Stimulated activated CD4-positive, alpha-beta T cell treated with anti-CD3 and anti-CD28 coated beads, Interleukin-4, amount 100 ng/mL, for 1 hour (primary cell): ENCODE data around the gene RFX6.
"Not testable (repeated sequence)": the region's sequence is repeated elsewhere in the genome, so short reads cannot be mapped to it uniquely, and the experiment has no call there.

ENCODE experiments used
- DNase-seq: peaks from one replicate; pipeline ENCODE4 v3.0.0-alpha.2; 2020

Gene RFX6

DNA sequence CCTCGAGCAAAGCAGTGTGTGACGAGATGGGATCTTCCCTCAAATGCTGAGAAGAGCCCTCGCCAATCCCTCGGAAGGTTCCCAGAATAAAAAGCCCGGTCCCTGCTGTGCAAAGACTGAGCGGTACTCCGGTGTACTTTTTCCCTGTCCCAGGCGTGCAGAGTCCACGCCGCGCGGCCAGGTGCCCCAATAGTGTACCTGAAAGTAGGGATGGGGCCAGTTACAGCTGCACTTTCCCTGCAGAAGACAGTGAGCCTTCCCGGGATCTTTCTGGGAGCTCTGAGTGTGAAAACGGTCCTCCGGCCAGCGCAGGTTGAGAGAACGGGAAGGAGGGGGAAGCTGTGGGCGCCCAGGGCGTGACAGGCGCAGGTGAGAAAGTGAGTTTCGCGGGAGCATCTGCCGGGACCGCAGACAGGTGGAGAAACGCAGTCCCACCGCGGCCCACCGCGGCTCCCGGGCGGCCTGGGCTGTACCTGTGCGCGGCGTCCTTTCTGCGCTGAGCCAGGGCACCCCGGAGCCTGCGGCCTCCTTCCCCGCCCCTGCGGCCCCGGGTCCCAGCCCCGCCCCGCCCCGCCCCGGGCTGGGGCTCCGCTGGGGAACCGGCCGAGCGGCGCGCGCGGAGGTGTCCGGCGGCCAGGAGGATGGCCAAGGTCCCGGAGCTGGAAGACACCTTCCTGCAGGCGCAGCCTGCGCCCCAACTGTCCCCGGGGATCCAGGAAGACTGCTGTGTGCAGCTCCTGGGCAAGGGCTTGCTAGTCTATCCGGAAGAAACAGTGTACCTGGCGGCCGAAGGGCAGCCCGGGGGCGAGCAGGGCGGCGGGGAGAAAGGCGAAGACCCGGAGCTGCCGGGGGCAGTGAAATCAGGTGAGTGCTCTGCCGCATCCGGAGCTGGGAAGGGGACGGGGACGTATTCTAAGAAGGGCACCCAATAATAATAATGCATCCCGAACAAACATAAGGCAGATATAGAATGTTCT is at the start of gene RFX6:
Gene RFX6 (plus strand): TSS at position 608 of the 977 bp plus-strand sequence. CDS start 34 bp downstream, at position 642.
- DNase-seq, result no peak

GRCh38 chr6:116827561-116828240 is 49.3 kb upstream of the RFX6 start:
- DNase-seq, result no peak

DNA sequence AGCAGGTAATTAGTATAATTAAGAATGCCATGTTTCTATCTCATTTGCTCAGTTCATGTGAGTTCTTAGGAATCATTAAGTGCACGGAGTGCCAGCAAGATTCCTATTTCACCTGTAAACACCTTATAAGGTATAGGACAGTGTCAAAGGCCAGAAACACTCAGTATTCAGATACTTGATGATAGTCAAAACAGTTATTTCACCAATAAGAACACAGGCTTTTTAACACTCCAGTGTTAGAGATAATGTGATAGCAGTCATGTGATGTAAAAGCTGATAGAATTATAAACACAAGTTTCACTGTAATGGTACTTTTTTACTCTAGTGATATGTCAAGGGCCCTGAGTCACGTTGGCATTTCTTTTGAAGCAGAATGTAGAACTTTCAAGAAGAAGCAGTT is 48.1 kb upstream of the RFX6 start, which contains the start of gene GPRC6A:
Gene GPRC6A (minus strand): TSS at position 101 of the 400 bp plus-strand sequence. CDS start 70 bp downstream, at position 31.
- DNase-seq, result no peak

- not testable (repeated sequence) for DNase-seq
Observed at GRCh38 chr6:116834526-116834925, 42.5 kb upstream of the RFX6 start.

- DNase-seq, result no peak
Observed at GRCh38 chr6:116836606-116837342, 40.3 kb upstream of the RFX6 start.

- no peak for DNase-seq
Observed at GRCh38 chr6:116840091-116840490, 37.0 kb upstream of the RFX6 start.

DNA sequence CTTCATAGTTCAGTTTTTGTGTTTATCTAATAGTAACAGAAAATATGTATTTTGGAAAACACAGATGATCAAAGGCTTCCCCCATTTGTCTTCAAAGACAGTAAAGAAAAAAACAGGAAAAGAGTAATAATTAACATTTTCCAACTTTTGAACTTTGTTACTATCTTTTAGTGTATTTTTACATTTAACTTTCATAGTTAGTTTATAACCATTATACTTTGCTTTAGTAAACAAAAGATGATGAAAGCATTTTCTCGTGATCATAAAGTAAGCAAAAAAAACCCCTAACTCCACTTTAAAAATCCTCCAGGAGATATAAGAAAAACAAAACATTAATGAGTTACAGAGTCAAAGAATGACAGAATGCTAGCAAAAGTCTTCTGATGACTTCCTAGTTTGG is 34.6 kb upstream of the RFX6 start:
- no peak for DNase-seq

DNA sequence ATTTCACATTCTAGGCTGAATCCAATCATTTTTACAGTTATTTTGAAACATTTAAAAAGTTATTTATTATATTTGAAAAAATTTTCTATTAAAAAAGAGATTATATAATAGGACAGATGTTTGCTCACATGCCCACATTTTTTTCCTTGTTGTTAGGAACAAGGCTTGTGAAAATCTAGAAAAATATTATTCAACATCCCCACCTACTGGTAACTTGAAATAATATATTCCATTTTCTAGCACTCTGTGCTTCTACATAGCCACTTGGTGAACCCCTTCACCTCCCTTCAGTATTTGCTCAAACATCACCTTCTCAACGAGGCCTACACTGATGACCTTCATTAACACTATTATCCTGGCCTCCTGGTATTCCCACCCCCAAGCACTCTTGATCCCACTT is 29.8 kb upstream of the RFX6 start:
- DNase-seq, result no peak

DNA sequence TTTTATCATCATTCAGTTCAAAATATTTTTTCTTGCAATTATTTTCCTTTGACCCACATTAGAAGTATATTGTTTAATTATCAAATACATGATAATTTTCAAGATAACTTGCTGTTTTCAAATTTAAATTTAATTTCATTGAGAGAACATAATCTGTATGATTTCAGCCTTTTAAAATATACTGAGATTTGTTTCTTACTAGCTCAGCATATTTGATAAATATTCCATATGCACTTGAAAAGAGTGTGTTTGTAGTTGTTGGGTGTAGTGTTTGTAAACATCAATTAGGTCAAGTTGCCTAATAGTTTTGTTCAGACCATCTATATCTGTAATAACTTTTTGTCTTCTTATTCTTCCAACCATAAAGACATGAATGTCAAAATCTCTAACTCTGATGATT is 19.0 kb upstream of the RFX6 start:
- DNase-seq, result no peak

DNA sequence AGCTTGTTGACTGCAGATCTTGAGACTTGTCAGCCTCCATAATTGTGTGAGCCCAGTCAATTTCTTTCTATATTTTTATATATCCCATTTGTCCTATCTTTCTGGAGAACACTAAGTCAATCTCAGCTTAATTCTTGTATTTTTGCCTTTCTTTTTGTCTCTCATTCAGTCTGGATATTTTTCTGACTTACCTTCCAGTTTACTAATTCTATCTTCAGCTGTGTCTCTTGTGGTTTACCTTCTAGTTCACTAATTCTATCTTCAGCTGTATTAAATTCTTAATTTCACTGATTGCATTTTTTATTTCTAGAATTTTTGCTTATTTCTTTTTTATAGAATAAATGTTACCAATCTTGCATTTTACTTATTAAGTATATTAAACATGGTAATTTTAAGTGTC is 17.8 kb upstream of the RFX6 start:
- DNase-seq, result no peak

DNA sequence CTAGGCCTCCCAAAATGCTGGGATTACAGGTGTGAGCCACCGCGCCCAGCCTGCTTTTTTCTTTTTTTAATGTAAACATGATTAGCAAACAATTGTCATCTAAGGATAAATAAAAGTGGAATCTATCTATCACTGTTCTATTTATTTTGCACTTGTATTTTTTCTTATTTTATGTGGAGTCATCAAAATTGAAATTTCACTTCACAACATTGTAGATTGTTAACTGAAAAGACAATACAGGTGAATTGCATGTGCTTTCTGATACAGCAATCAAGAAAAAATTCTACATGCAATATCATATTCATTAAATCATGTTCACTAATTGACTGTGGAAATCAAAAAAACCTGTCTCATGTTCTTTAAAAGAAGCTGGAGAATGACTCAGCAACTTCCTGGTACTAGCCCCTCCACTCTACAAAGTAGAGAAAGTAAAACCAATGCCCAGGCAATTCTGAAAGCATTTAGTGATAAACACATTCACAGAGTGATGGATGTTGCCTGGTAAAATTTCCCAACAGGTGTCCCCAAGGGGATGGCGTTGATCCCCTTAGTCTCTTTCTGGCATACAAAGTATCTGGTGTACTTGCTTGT is 10.7 kb upstream of the RFX6 start:
- no peak for DNase-seq

DNA sequence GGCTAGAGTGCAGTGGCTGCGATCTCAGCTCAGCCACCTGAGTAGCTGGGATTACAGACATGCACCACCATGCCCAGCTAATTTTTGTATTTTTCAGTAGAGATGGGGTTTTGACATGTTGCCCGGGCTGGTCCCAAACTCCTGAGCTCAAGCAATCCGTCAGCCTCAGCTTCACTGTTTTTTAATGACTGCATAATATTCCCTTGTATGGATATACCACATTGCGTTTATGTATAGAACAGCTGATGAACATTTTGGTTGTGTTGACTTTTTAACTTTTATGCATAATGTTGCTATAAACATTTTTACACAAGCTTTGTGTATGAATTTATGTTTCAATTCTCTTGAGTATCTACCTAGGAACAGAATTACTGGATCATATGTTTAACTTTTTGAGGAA is 4.3 kb upstream of the RFX6 start:
- no peak for DNase-seq

- no peak for DNase-seq
Observed at GRCh38 chr6:116876107-116876506, 935 bp upstream of the RFX6 start.

GRCh38 chr6:116877743-116878142 is 701 bp downstream of the RFX6 start:
- no peak for DNase-seq

DNA sequence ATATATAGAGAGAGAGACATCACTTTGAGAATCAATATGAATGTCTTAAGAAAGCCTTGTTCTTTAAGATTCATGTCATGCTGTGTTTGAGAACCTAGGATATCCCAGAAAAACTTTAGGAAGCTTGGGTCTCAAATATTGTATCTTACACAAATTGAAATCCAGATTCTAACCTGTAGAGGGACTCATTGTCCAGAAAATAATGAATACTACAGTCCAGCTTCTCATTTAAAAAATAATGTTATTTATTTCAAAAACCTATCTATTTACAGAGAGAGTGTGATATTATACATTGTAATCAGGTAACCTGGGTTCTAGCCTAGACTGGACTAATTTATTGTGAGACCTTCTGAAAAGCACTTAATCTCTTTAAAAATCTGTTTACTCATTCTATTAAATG is 4.2 kb downstream of the RFX6 start:
- DNase-seq, result no peak

DNA sequence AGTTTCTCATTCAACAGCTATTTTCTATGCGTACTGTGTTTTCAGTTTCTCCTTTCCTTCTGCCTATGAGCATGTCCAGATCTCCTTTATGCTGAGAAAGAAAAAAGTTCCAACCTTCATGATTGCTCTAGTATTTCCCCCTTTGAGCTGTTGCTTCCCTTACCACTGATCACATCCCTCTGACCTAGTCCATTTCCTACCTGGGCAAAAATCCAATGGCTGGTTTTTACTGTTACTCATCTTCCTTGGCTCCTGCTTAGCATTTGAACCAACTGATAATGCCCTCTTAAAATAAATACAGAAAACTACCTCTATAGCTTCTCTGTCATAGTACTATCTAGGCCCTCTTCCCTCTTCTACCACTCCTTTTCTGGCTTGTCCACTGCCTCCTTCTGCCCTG is 6.0 kb downstream of the RFX6 start:
- DNase-seq, result no peak

DNA sequence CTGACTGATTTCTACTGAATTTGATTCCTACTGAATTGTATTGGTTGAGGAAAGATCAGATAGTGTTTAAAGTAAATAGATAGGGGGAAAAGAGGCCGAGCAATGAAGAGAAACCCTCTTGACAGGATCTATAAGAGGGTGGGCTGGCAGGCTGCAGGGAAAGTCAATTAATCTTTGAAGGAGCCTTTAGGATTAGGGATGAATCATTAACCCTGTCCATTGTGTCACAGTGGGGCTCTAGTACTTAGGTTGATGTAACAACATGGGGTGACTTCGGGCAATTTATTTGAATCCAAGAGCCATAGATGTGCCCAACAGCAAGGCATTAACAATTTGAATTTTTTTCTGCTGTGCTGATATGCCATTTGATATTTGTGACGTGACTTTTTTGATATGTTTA is 7.5 kb downstream of the RFX6 start:
- no peak for DNase-seq

DNA sequence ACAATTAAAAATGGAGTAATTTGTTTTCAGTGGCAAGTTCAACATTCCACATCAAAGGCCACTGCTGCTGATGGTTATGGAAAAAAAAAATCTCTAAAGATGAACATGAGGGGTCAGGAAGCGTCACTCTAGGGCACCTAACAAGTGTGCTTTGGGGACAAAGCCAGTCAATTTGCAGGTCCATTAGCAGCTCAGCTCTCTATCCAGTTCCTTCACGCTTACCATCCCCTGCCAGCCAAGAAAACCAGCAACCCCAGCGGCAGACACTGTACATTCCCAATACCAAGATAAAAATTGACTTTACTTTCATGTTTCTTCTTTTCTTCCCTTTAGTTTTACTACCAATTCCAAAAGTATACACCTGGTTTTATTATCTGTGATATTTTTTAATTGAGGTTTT is 10.1 kb downstream of the RFX6 start:
- no peak for DNase-seq

DNA sequence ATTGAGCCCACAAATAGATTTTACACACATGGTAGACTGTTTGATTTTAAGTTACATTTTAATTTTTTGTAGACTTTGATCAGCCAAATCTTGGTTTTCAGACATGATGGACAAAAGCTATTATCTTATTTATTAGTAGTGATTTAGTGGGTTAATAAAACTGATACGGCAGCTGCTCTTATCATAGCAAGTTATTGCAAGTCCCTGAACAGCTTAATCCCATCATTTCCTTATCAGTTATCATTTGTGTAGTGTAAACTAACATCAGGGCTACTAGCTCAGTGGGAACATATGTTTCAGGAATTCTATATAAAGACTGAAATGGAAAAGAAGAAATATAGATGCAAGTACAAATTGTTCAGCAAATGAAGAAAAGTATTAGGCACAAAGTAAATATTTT is 10.9 kb downstream of the RFX6 start:
- no peak for DNase-seq

DNA sequence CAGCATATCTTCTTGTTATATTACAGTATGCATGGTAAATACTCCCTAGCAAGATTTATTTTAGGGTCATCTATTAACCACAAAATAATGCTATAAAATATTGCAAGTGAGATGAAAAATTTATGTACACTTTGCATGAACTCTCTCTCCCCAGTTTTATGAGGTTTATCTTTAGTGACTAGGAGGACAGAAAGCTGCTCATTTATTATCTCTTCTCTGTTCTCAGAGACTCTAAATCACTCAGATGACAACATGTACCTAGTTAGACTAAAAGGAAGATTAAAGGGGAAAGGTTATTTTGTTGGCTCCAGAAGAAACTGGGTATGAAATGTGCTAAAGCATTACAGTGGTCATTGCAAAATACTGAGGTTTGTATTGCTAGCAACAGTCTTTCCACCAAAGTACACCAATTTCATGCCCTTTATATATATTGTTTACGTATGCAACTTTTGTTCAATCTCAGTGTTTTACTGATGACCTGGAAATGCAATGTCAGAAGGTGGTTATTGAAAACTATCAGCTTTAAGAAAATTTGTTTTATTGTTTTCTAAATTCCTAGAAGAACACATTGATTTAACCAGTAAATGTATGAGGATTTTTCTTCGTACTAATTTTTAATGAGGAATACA is 11.8 kb downstream of the RFX6 start:
- DNase-seq, result no peak

DNA sequence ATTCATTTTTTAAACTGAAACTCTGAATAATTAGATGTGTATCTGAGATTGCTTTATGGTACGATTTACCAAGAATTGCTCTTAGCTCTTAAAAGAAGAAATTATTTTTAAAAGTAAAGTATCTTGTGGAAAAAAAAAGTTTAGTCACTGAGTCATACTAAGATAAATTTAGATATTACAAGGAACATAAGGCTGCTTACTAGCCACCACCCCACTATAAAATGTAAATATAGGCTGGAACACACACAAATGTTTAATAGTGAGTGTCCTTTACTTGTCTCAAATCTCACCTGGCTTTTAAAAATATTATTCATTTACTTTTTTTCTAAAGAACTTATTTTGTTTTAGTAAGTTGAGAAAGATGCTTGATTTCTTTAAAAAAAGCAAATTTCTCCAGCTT is 17.6 kb downstream of the RFX6 start:
- DNase-seq, result no peak

DNA sequence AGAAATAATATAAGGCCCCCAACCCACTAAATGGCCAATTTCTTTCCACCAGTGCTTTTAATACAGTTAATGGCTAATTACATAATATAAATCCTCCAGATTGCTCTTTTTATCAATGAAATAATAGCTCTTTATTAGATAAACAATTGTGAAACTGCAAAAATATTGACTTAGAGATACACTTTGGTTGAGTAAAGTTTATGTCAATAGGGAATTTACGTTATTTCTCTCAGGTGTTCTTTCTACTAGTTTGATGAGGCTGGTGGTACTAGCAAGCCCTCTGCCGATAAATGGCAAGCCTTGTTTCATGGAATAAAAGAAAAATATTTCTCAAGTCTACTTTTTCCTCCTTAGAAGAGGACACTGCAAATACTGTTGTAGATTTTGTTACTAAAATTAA is 18.9 kb downstream of the RFX6 start:
- DNase-seq, result no peak

- no peak for DNase-seq
Observed at GRCh38 chr6:116902634-116903033, 25.6 kb downstream of the RFX6 start.
